Panc1 (cell line): ENCODE measurements around the gene KBTBD4. TPM values are rescaled to one million over a fixed set of nuclear protein-coding genes. Genes with fewer than 3 reads are reported as not detected.

Source experiments
- ATAC-seq: fragments of 200-7000 bp; cut with Tn5 transposase; 2 replicates; pipeline ENCODE4 v1.9.1; 2020; ENCODE audit warnings: mild to moderate bottlenecking, moderate library complexity
- BruUV-seq: library from RNA; stranded (reverse); fragments of 400-500 nt; replicated peaks from 2 replicates; lab custom pipeline; 2021; lab: Mats Ljungman, UMichigan
- CTCF ChIA-PET: fragments of 300-600 bp; sonication (Branson Sonifier 250); formaldehyde crosslinking; loops from one replicate; lab custom pipeline; 2022; ENCODE audit warnings: antibody characterized with exemption; lab: Charles Lee
- POLR2A ChIA-PET: fragments of 300-600 bp; sonication (Branson Sonifier 250); formaldehyde crosslinking; loops from one replicate; lab custom pipeline; 2022; ENCODE audit warnings: antibody characterized with exemption; lab: Charles Lee
- DNase-seq: peaks from one replicate; pipeline ENCODE4 v3.0.0-alpha.2; 2010; ENCODE audit warnings: low read depth, low spot score
- H3K27ac ChIP-seq: 2 replicates; pipeline ENCODE4 v1.5.1; 2011; ENCODE audit warnings: mild to moderate bottlenecking, low read length, inconsistent platforms
- H3K27me3 ChIP-seq: fragments of 200-500 bp; sonication (Bioruptor generic); 2 replicates; pipeline ENCODE4 v1.6.0; 2014; ENCODE audit warnings: low read length, inconsistent platforms; ENCODE audit not compliant: control insufficient read depth, insufficient read depth
- H3K36me3 ChIP-seq: fragments of 200-500 bp; sonication (Bioruptor generic); 2 replicates; pipeline ENCODE4 v1.5.1; 2014; ENCODE audit warnings: inconsistent platforms, mild to moderate bottlenecking, low read length, moderate library complexity; ENCODE audit not compliant: control insufficient read depth, insufficient read depth
- H3K4me1 ChIP-seq: 2 replicates; pipeline ENCODE4 v1.5.1; 2011; ENCODE audit warnings: inconsistent platforms, mild to moderate bottlenecking, low read length, moderate library complexity; ENCODE audit not compliant: control insufficient read depth, insufficient read depth
- H3K4me3 ChIP-seq, 2 experiments: 2 replicates each; pipeline ENCODE4 v1.5.1; 2011 to 2012; ENCODE audit warnings: low read depth in 2 of 2, low read length in 2 of 2, mild to moderate bottlenecking in 2 of 2, inconsistent platforms in 1 of 2, moderate library complexity in 1 of 2
- H3K9me3 ChIP-seq: fragments of 200-500 bp; sonication (Bioruptor generic); 2 replicates; pipeline ENCODE4 v1.5.1; 2014; ENCODE audit warnings: low read depth, mild to moderate bottlenecking, inconsistent platforms, low read length, moderate library complexity; ENCODE audit not compliant: control insufficient read depth, insufficient read depth
- CTCF ChIP-seq: fragments of 450-650 bp; IDR thresholded peaks from 2 replicates; pipeline ENCODE4 v1.5.1; 2017; ENCODE audit warnings: mild to moderate bottlenecking
- POLR2AphosphoS5 ChIP-seq: IDR thresholded peaks from 2 replicates; pipeline ENCODE4 v1.6.1; 2012; ENCODE audit warnings: mild to moderate bottlenecking, low read depth, low read length, moderate library complexity
- REST ChIP-seq, 2 experiments: IDR thresholded peaks; 2 replicates each; pipeline ENCODE4 v1.6.1; 2011 to 2012; ENCODE audit warnings: low read depth in 2 of 2, control low read depth in 1 of 2, low read length in 1 of 2, mild to moderate bottlenecking in 1 of 2, moderate library complexity in 1 of 2; ENCODE audit not compliant: insufficient read depth in 1 of 2
- SIN3A ChIP-seq: IDR thresholded peaks from 2 replicates; pipeline ENCODE4 v1.6.1; 2012; ENCODE audit warnings: low read depth, mild to moderate bottlenecking, low read length, moderate library complexity, borderline replicate concordance; ENCODE audit not compliant: insufficient read depth
- TCF7L2 ChIP-seq: IDR thresholded peaks from 2 replicates; pipeline ENCODE4 v1.6.1; 2011; ENCODE audit warnings: mild to moderate bottlenecking, low read depth, low read length, inconsistent platforms
- in situ Hi-C: cut with HindIII; loops from 2 replicates; pipeline ENCODE4 v1.10.0; 2016; ENCODE audit warnings: low sequenced_read_pairs, low pct_unique_long_range_greater_than_20kb
- intact Hi-C: fragments of 100-400 bp; cut with micrococcal nuclease; formaldehyde crosslinking; loops from one replicate; pipeline ENCODE4 v1.10.0; 2022; ENCODE audit not compliant: unreplicated experiment
- total RNA-seq: library from RNA; stranded (reverse); gene quantifications from one replicate; pipeline ENCODE4 v1.2.1, GENCODE V29; 2021; ENCODE audit not compliant: unreplicated experiment

KBTBD4 gene
- total RNA-seq, 1 experiment from 2014 or later = 23.2 TPM

- no peaks in the 10 kb centered on the region for H3K27me3 ChIP-seq
- ATAC-seq = no peak
- H3K4me1 ChIP-seq = no peaks in the 10 kb centered on the region
- no peak overlapping the region for H3K27ac ChIP-seq
- TF ChIP-seq SIN3A (no peak), CTCF (no peak; the same call in 1 of the 2 replicates), POLR2AphosphoS5 (no peak), TCF7L2 (no peak), REST (IDR thresholded peaks at IDR 0.05; ENCODE audit: insufficient read depth in 1 of 2, low read depth in 2 of 2, low read length in 1 of 2) (no peak)
- no TSS peak for BruUV-seq
- ChIA-PET CTCF (no interaction called here), POLR2A (no interaction called here)
- DNase-seq = no peak
- intact Hi-C loops = no loop called here
- in situ Hi-C loops = no loop called here
- no peak overlapping the region for H3K4me3 ChIP-seq
- no peaks in the 10 kb centered on the region for H3K9me3 ChIP-seq
- peaks cover 28% of the 10 kb centered on the region for H3K36me3 ChIP-seq
Observed at GRCh38 chr11:47617417-47617809, 38.6 kb upstream of the KBTBD4 start.

GRCh38 chr11:47616726-47617416, 38.1 kb upstream of the KBTBD4 start:
- no peaks in the 10 kb centered on the region for H3K9me3 ChIP-seq
- H3K27me3 ChIP-seq = no peaks in the 10 kb centered on the region
- CTCF ChIA-PET = no interaction called here
- in situ Hi-C loops = no loop called here
- intact Hi-C loops = no loop called here
- peak; percentile 69; the same call in 1 of the 2 replicates for ATAC-seq
- BruUV-seq = no TSS peak
- peak; percentile 35 for DNase-seq
- TF ChIP-seq SIN3A (no peak), CTCF (peak; percentile 79)
- no peak overlapping the region for H3K27ac ChIP-seq
- peaks cover 23% of the 10 kb centered on the region for H3K36me3 ChIP-seq
- no peak overlapping the region for H3K4me3 ChIP-seq
- POLR2A ChIA-PET = interaction anchor here (0.7 kb wide), 1 partner anchor 21 kb away, joined by 3 read pairs; no protein-coding TSS in a partner anchor
- no peaks in the 10 kb centered on the region for H3K4me1 ChIP-seq
